HG03457 (cell line): ENCODE results near the gene PCDH15.

Experiments used
- ATAC-seq: cut with Tn5 transposase; IDR thresholded peaks from one replicate; pipeline ENCODE4 v1.9.1; 2021; ENCODE audit warnings: moderate number of reproducible peaks; ENCODE audit not compliant: unreplicated experiment

PCDH15 gene

DNA sequence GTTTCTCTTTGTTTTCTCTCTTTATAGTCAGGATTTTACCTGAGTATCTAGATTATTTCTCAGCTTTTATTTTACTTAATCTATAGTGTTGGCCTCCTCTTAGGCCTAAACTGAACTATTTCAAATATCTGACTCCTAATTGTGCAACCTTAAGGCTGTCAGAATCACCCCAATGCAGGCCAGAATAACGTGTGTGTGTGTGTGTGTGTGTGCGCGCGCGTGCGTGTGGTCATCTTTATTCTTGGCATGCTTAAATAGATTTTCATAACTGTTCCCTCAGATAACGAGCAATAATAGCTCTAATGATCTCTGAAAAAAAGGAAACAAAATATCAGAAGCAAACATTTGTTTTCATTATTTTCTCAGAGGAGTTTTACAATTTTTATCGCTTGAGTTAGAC lies 92.4 kb downstream of the PCDH15 start:
- no peak for ATAC-seq

DNA sequence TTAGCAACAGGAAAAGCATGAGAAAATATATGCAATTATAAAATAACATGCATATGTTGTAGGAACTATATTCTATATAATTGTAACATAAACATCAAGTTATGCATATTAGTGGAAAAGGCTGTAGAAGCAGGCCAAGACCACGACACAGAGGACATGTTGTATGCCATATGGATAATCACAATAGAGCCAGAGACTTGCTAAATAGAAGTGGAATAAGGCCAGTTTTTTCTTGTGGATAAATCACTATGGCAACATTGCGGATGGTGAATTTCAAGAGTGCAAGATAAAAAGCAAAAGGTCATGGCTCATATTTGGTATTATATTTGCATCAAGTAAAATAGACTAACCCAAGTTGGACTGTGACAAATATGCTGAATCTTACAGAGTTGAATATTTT lies 93.0 kb downstream of the PCDH15 start:
- no peak for ATAC-seq

DNA sequence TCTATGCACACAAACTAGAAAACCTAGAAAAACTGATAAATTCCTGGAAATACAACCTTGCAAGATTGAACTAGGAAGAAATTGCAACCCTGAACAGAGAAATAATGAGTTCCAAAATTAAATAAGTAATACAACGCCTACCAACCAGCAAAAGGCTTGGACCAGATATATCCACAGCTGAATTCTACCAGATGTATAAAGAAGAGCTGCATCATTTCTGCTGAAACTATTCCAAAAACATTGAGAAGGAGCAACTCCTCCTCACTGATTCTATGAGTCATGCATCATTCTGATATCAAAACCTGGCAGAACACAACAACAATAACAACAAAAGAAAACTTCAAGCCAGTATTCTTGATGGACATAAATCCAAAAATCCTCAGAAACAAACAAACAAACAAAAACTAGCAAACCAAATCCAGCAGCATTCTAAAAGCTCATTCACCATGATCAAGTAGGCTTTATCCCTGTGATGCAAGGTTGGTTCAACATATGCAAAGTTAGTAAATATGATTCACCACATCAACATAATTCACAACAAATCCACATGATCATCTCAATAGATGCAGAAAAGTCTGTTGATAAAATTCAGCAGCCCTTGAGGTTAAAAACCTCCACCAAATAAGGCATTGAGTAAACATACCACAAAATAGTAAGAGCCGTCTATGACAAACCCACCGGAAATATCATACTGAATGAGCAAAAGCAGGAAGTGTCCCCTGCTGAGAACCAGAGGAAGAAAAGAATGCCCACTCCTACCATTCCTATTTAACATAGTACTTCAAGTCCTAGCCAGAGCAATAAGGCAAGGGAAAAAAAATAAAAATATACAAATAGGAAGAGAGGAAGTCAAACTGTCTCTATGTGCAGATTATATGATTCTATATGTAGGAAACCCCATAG lies 98.2 kb downstream of the PCDH15 start:
- no peak for ATAC-seq

GRCh38 chr10:54691331-54691730 lies 109.7 kb downstream of the PCDH15 start:
- ATAC-seq, result no peak

- ATAC-seq, result no peak
Measured at GRCh38 chr10:54682554-54682953, 118.5 kb downstream of the PCDH15 start.

GRCh38 chr10:54681136-54681535 lies 119.9 kb downstream of the PCDH15 start:
- no peak for ATAC-seq

DNA sequence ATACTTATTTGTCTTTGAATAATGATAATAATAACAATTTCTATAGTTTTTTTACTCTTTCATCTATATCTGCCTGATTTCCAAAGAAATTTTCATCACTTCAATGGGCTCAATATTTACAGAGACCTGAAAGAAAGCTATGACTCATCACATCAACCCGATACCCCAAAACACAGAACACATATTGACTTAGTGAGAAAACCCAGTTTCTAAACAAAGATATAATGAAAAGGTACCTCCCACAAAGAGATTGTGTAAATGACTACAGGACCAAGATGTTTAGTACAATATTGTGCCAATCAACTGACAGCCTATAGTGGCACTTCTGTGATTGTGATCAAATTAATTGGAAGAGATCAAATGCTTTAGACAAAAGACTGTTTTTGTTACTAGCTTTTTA lies 133.9 kb downstream of the PCDH15 start:
- no peak for ATAC-seq

DNA sequence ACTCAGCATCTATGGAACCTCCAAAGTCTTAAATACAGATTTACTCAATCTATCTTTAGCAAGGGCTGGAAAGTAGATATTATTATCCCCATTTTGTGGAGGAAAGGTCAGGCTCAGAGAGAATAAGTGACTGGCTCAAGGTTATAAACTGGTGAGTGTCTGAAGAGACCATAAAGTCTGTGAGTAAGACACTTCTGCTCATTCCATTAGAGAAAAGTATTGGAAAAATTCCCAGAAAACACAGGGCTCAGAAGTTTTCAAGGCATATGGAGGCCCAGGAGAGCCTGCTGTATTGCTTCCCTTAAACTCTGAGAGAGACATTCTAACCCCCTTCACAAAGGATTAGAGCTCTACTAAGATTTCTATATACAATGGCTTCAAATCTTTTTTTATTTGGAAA lies 134.8 kb downstream of the PCDH15 start:
- no peak for ATAC-seq

GRCh38 chr10:54665095-54665494 lies 135.9 kb downstream of the PCDH15 start:
- ATAC-seq, result no peak

DNA sequence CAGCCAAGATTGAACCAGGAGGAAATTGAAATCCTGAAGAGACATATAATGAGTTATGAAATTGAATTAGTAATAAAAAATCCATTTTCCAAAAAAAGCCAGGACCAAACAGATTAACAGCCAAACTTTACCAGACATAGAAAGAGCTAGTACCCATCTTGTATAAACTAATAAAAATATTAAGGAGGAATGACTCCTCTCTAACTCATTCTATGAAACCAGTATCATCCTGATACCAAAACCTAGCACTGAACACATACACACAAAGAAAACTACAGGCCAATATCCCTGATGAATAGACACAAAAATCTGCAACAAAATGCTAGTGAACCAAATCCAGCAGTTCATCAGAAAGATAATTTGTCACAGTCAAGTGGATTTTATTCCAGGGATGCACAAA lies 140.6 kb downstream of the PCDH15 start:
- ATAC-seq, result no peak

- ATAC-seq, result no peak
Measured at GRCh38 chr10:54656643-54657042, 144.4 kb downstream of the PCDH15 start.

DNA sequence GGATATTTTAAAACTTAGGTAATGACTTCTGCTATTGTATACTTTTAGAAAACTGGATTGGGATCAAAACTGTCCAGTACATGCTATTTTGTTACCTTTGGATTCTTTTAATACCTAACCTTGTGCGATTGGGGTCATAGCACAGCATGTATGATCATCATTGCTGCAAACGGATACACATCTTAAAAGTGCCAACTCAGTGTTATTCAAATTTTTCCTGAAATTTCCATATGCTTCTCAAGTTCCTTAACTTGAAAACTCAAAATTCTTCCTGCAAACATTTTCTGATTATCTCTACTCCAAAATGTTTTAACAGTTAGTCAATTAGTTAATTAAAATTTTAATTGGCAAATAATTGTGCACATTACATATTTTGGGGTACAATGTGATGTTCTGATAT lies 147.5 kb downstream of the PCDH15 start:
- ATAC-seq, result no peak

DNA sequence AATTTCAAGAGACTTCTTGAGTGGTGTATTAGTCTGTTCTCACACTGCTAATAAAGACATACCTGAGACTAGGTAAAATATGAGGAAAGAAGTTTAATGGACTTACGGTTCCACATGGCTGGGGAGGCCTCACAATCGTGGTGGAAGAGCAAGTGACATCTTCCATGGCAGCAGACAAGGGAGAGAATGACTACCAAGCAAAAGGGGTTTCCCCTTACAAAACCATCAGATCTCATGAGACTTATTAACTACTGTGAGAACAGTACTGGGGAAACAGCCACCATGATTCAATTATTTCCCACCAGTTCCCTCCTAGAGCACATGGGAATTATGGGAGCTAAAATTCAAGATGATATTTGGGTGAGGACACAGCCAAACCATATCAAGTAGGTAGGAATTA lies 150.5 kb downstream of the PCDH15 start:
- ATAC-seq, result no peak

DNA sequence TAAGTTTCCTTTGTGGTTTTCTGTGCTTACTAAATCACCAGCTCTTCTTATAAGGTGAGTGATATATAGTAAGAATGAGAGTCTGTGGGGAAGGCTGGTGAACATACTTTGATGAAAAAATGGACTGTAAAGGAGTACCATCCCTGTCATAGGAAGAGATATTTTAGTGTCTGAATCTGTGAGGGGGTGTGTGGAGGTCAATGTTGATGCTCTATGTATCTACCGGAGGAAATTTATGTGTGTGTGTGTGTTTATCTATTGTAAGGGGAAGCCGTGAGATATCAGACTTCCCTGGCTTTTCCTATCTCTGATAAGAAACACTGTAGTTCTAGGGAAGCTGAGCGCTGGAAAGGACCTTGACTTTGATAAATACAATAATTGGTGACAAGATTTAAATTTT lies 179.0 kb downstream of the PCDH15 start:
- ATAC-seq, result no peak

GRCh38 chr10:54620352-54620751 lies 180.7 kb downstream of the PCDH15 start:
- ATAC-seq, result no peak

- no peak for ATAC-seq
Measured at GRCh38 chr10:54614072-54614471, 187.0 kb downstream of the PCDH15 start.

DNA sequence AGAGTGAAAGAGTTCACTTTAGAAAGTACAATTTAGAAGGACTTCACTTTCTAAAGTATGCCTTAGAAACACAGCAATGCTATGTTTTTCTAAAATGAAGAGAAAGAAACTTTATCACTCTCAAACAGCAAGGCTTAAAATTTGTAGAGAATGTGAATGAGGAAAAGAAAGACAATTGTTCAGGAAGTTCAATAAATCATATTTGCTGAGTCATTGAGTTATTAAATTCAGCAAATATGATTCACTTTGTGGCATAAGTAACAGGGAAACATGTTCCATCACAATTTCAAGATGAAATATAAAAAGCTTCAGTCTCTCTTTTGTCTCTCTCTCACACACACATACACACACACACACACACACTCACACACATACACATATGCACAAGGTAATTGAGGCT lies 187.9 kb downstream of the PCDH15 start:
- no peak for ATAC-seq

GRCh38 chr10:54609423-54609822 lies 191.6 kb downstream of the PCDH15 start:
- no peak for ATAC-seq

DNA sequence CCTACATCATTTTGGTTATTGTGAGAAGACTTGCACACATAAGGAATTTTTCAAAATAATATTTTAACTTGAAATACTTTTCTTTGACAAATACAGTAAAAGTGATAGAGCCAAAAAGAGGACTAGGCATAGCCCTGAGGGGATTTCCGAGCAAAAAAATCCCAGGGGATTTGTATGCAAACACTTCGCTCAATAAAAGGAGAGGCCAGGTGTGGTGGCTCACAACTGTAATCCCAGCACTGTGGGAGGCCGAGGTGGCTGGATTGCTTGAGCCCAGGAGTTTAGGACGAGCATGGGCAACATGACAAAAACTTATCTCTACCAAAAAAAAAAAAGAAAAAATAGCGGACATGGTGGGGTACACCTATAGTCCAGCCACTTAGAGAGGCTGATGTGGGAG lies 193.0 kb downstream of the PCDH15 start:
- ATAC-seq, result no peak

- ATAC-seq, result no peak
Measured at GRCh38 chr10:54594289-54594688, 206.7 kb downstream of the PCDH15 start.

- no peak for ATAC-seq
Measured at GRCh38 chr10:54587971-54588370, 213.1 kb downstream of the PCDH15 start.

DNA sequence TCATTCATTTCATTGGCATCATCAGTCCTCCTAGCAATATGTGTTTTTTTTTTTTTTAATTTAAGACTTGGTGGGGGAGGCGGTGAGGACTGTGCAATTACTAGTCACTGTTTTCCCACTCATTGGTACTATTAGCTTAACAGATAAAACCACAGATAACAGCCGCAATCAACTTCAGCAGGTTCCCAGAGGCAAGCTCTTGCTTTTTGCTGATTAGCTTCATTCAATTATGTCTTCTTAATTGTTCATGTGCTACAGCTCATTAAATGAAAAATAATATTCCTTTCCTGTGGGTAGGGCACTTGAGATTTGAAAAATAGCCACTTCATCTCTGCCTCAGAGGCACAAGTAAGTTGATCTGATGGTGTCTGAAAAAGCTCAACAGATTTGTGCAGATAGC lies 215.5 kb downstream of the PCDH15 start:
- ATAC-seq, result no peak

DNA sequence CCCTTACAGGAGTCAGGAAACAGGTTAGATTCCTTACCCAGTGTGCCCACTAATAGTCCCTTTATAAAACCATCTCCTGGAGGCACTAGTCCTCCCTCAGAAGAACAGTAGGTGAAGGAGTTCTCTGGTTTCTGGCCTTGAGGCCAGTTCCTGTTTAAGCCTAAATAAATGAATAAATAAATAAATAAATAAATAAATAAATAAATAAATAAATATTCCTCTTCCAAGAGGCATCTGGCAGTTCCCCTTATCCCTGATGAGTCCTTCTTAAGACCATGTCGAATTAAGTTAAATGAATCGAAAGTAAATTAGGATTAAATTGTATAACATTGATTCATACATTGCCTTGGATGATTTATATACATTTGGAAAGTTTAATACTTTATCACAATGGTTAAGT lies 223.3 kb downstream of the PCDH15 start:
- ATAC-seq, result no peak
